ENCODE measurements around the gene BMP10.

- TF ChIP-seq, protein P1, sequence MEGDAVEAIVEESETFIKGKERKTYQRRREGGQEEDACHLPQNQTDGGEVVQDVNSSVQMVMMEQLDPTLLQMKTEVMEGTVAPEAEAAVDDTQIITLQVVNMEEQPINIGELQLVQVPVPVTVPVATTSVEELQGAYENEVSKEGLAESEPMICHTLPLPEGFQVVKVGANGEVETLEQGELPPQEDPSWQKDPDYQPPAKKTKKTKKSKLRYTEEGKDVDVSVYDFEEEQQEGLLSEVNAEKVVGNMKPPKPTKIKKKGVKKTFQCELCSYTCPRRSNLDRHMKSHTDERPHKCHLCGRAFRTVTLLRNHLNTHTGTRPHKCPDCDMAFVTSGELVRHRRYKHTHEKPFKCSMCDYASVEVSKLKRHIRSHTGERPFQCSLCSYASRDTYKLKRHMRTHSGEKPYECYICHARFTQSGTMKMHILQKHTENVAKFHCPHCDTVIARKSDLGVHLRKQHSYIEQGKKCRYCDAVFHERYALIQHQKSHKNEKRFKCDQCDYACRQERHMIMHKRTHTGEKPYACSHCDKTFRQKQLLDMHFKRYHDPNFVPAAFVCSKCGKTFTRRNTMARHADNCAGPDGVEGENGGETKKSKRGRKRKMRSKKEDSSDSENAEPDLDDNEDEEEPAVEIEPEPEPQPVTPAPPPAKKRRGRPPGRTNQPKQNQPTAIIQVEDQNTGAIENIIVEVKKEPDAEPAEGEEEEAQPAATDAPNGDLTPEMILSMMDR (IDR thresholded peaks at IDR 0.05), result no peak
- TF ChIP-seq POLR2A (IDR thresholded peaks at IDR 0.05), result no peak
- TF ChIP-seq EP300 (IDR thresholded peaks at IDR 0.05), result no peak
Observed at GRCh38 chr2:68911246-68911645, 40.0 kb upstream of the BMP10 start.

Measured in ovary (tissue), 3 donors.